Left hindlimb (tissue), 1 donor: ENCODE results near the gene GGA3.
"Not testable (repeated sequence)": the region's sequence is repeated elsewhere in the genome, so short reads cannot be mapped to it uniquely, and the experiment has no call there.

ENCODE experiments used
- DNase-seq: peaks from one replicate; pipeline ENCODE4 v3.0.0-alpha.2; 2018

GGA3 gene

DNA sequence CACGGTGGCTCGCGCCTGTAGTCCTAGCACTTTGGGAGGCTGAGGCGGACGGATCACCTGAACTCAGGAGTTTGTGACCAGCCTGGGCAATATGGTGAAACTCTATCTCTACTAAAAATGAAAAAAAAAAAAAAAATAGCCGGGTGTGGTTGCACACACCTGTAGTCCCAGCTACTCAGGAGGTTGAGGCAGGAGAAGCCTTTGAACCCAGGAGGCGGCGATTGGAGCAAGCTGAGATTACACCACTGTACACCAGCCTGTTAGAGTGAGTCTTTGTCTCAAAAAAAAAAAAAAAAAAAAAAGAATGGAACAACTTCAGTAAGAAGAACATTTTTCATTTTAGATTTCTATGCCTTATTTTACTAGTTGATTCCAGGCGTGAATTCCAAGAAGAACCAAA lies 53.2 kb downstream of the GGA3 start:
- no peak for DNase-seq

DNA sequence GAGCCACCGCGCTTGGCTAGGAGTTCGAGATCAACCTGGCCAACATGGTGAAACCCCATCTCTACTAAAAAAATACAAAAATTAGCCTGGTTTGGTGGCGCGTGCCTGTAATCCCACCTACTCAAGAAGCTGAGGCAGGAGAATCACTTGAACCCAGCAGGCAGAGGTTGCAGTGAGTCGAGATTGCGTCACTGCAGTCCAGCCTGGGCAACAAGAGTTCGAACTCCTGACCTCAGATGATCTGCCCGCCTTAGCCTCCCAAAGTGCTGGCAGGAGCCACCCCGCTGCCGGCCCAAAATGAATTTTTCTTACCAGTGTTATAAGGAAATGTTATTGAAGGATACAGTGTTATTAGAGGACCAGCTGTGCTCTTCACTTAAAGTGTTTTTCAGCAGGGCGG lies 53.6 kb downstream of the GGA3 start:
- DNase-seq, result no peak

DNA sequence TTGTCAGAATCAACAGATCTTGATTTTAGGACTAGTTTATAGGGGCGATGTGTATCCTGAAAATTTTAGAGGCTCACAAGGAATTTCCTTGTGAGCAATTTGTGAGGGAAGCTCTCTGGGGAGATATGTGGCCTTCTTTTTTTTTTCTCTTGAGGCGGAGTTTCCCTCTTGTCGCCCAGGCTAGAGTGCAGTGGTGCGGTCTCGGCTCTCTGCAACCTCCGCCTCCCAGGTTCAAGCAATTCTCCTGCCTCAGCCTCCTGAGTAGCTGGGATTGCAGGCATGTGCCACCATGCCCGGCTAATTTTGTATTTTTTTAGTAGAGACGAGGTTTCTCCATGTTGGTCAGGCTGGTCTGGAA lies 54.4 kb downstream of the GGA3 start:
- not testable (repeated sequence) for DNase-seq

DNA sequence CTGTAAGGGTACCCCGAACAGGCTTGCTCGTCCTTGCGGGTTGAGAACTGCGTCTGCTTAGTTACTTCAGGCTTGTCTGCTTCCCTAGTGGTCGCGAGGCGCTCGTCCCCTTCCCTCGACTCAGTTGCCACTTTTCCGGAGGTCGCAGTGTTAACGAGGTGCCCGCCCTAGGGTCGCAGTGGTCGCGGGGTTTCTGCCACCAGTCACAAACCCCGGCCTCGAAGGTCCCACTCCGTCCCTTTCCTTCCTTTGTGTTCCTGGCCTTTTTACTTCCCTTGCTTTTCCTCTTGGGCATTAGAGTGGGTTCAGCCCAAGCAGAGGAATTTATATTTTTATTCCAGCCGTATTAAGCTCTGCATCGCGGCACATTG lies 55.6 kb downstream of the GGA3 start:
- DNase-seq, result no peak

DNA sequence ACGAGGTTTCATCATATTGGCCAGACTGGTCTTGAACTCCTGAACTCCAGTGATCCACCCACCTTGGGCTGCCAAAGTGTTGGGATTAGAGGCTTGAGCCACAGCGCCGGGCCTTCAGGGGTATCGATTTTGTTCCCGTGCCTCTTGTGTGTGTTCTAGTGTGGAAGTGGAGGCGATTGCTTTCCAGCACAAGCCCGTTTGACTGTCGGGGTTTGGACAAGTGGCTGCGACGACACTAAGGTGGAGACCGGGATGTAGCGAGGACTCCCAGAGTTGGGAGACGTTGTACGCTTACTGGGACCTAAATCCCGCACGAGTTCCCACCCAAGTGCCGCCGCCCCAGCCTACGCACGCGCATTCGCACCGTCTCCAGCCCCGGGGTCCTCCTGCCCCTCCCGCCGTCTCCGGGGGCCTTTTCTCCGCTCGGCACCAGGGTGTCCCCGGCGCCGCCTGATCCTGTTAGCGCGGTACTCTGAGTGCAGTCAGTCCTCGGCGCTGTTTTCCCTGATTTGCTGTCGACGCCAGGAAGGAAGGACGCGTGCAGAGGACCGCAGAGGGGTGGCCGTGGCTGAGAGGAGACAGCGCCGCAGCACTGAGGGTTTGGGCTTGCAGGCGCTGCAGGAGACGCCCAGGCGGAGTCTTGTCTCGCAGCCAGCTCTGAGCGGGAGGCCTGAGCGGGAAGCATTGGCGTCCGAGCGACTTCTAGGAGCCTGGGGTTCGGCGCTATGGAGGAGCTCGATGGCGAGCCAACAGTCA lies 56.2 kb downstream of the GGA3 start, which contains the start of gene NUP85:
Gene NUP85 (plus strand): TSS at position 643 of the 756 bp plus-strand sequence. CDS start 83 bp downstream, at position 726.
- DNase-seq, result peak; percentile 96

DNA sequence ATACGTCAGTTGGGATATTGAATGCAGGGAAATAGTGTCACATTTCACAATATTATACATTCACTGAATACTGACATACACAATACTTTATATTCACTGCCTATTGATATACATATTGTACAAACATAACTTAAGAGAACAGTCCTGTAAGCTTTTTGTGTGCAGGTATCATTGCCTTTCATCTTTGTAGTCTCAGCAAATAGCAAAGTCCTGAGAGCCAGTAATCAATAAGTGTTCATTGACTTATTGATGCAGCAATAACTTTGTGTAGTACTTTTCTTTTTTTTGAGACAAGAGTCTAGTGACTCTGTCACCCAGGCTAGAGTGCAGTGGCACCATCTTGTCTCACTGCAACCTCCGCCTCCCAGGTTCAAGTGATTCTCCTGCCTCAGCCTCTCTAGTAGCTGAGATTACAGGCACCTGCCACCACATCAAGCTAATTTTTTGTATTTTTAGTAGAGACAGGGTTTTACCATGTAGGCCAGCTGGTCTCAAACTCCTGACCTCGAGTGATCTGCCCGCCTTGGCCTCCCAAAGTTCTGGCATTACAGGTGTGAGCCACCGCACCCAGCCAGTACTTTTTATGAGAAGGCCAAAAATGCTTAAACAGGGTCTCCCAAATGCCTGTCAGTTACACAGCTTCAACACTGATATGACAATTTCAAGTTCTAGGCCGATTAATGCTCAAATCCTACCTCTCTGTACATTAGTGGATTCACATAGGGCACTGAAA lies 61.4 kb downstream of the GGA3 start:
- no peak for DNase-seq

DNA sequence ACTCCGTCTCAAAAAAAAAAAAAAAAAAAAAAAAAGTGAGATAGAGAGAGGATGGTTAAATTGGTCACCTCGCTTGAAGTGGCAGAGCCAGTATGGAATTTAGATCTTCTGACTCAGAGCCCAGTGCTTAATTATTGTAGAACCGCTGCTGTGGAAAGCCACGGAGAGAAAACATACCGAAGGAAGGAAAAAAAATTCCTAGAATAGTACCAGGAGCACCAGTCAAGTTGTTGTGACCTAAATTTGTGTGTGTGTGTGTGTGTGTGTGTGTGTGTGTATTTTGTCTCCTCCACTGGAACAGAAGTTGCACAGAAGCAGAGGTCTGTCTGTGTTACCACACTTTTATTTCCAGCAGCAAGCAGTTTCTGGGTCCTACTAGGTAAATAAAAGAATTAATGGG lies 66.5 kb downstream of the GGA3 start:
- no peak for DNase-seq

DNA sequence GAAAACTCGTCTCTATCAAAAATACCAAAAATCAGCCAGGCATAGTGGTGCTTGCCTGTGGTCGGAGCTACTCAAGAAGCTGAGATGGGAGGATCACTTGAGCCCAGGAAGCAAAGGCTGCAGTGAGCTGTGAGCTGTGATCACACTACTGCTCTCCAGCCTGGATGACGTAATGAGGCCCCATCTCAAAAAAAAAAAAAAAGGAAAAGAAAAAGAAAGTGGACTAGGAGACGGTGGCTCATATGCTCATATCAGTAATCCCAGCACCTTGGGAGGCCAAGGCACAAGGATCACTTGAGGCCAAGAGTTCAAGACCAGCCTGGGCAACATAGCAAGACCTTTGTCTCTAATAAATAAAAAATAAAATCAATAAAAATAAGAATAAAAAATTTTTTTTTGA lies 69.8 kb downstream of the GGA3 start:
- DNase-seq, result no peak

DNA sequence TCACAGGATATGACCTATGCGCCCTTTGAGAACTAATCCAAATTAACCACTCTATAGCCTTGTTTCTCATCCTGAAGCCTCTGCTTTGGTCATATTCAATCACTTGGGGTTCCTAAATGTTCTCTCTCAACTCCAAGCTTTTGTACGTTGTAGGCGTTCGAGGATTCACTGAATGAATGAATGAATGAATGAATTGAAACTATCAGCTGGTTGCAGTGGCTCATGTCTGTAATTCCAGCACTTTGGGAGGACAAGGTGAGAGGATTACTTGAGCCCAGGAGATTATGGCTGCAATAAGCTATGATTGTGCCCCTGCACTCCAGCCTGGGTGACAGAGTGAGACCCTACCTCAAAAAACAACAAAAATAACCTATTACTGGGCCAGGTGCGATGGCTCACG lies 72.8 kb downstream of the GGA3 start:
- DNase-seq, result no peak
